Fibroblast of lung (primary cell): ENCODE data around the gene NAT8L. TPM values are rescaled to one million over a fixed set of nuclear protein-coding genes. Genes with fewer than 3 reads are reported as not detected.

Experiments
- DNase-seq, 2 donors: peaks; one replicate each; pipeline versions ENCODE4 v3.0.0 to v3.0.0-alpha.2; 2010; ENCODE audit warnings: low read depth in 2 of 2
- H2AFZ ChIP-seq: 2 replicates; pipeline ENCODE4 v1.5.1; 2012; ENCODE audit warnings: low read length, control low read depth, inconsistent platforms
- H3K27ac ChIP-seq: 2 replicates; pipeline ENCODE4 v1.5.1; 2011; ENCODE audit warnings: low read length, control low read depth; ENCODE audit not compliant: insufficient read depth
- H3K27me3 ChIP-seq: 2 replicates; pipeline ENCODE4 v1.5.1; 2011; ENCODE audit warnings: mild to moderate bottlenecking, low read length; ENCODE audit not compliant: control insufficient read depth, insufficient read depth
- H3K36me3 ChIP-seq: 2 replicates; pipeline ENCODE4 v1.5.1; 2011; ENCODE audit warnings: low read length; ENCODE audit not compliant: control insufficient read depth, insufficient read depth
- H3K4me1 ChIP-seq: 2 replicates; pipeline ENCODE4 v1.5.1; 2011; ENCODE audit warnings: low read length; ENCODE audit not compliant: control insufficient read depth, insufficient read depth; ENCODE audit errors: extremely low read depth
- H3K4me2 ChIP-seq: 2 replicates; pipeline ENCODE4 v1.5.1; 2011; ENCODE audit warnings: low read length, control low read depth; ENCODE audit not compliant: insufficient read depth; ENCODE audit errors: extremely low read depth
- H3K4me3 ChIP-seq, 4 experiments: fragments of 200-600 bp in 1 of 4; sonication (generic) in 1 of 4; replicated peaks in 1 of 4; 2 replicates each; pipeline ENCODE4 v1.5.1; 2011 to 2016; ENCODE audit warnings: low read length in 4 of 4, low read depth in 3 of 4, mild to moderate bottlenecking in 3 of 4, control low read depth in 2 of 4, inconsistent platforms in 1 of 4, mixed read lengths in 1 of 4; ENCODE audit not compliant: insufficient read depth in 1 of 4; ENCODE audit errors: control extremely low read depth in 1 of 4
- H3K79me2 ChIP-seq: 2 replicates; pipeline ENCODE4 v1.5.1; 2012; ENCODE audit warnings: mild to moderate bottlenecking, low read length, inconsistent platforms; ENCODE audit not compliant: control insufficient read depth, insufficient read depth
- H3K9ac ChIP-seq: 2 replicates; pipeline ENCODE4 v1.5.1; 2011; ENCODE audit warnings: mild to moderate bottlenecking, low read length, control low read depth; ENCODE audit not compliant: insufficient read depth
- H3K9me3 ChIP-seq: 2 replicates; pipeline ENCODE4 v1.5.1; 2012; ENCODE audit warnings: low read depth, low read length; ENCODE audit not compliant: control insufficient read depth, insufficient read depth
- H4K20me1 ChIP-seq: 2 replicates; pipeline ENCODE4 v1.5.1; 2011; ENCODE audit warnings: low read length; ENCODE audit not compliant: control insufficient read depth, insufficient read depth; ENCODE audit errors: extremely low read depth
- CTCF ChIP-seq, 2 donors: IDR thresholded peaks in 1 of 2; conservative IDR thresholded peaks in 1 of 2; 1 replicate in 1 of 2; 2 replicates in 1 of 2; pipeline ENCODE4 v1.5.1; 2011 to 2012; ENCODE audit warnings: low read length in 2 of 2, control low read depth in 1 of 2, inconsistent platforms in 1 of 2, low read depth in 1 of 2, mild to moderate bottlenecking in 1 of 2
- EZH2 ChIP-seq: IDR thresholded peaks from 2 replicates; pipeline ENCODE4 v1.5.1; 2012; ENCODE audit warnings: low read length, control low read depth, mild to moderate bottlenecking; ENCODE audit errors: missing control alignments
- polyA plus RNA-seq, 2 donors: library from polyadenylated mRNA; depleted of rRNA in 1 of 2; stranded (reverse) in 1 of 2; unstranded in 1 of 2; fragments of >200 nt; gene quantifications; 2 replicates each; pipeline ENCODE4 v1.2.1, GENCODE V29; 2011 to 2012; ENCODE audit warnings: missing spikeins in 1 of 2
- total RNA-seq: library from RNA; depleted of rRNA; stranded (reverse); fragments of >200 nt; gene quantifications from 2 replicates; pipeline ENCODE4 v1.2.1, GENCODE V29; 2014

NAT8L gene
- total and polyA plus RNA-seq, 2 donors (not counting 1 experiment from before 2014, with no cell fraction given): 0.01 to 0.17 TPM

- H3K4me3 ChIP-seq: peak overlapping the region in 1 of 4 experiments; percentile 17
- DNase-seq: no peak
- no peak overlapping the region for H3K4me2 ChIP-seq
- no peak overlapping the region for H3K9ac ChIP-seq
- H3K36me3 ChIP-seq: no peaks in the 10 kb centered on the region
- H3K9me3 ChIP-seq: no peaks in the 10 kb centered on the region
- H3K79me2 ChIP-seq: no peaks in the 10 kb centered on the region
- TF ChIP-seq CTCF (conservative IDR thresholded peaks at IDR 0.05 in 1 of 2, IDR thresholded peaks at IDR 0.05 in 1 of 2; ENCODE audit: low read depth in 1 of 2, low read length in 2 of 2) (no peak), EZH2 (peak; percentile 77)
- H2AFZ ChIP-seq: no peak overlapping the region
- H3K4me1 ChIP-seq: no peaks in the 10 kb centered on the region
- H3K27me3 ChIP-seq: peaks cover 22% of the 10 kb centered on the region
- no peak overlapping the region for H3K27ac ChIP-seq
- H4K20me1 ChIP-seq: no peaks in the 10 kb centered on the region
Observed at GRCh38 chr4:2058264-2059045, 672 bp upstream of the NAT8L start.

GRCh38 chr4:2059726-2060602 lies 837 bp downstream of the NAT8L start:
- H3K27ac ChIP-seq: no peak overlapping the region
- no peaks in the 10 kb centered on the region for H3K36me3 ChIP-seq
- H3K9ac ChIP-seq: no peak overlapping the region
- H3K4me2 ChIP-seq: no peak overlapping the region
- no peak for DNase-seq
- TF ChIP-seq CTCF (conservative IDR thresholded peaks at IDR 0.05 in 1 of 2, IDR thresholded peaks at IDR 0.05 in 1 of 2; ENCODE audit: low read depth in 1 of 2, low read length in 2 of 2) (no peak), EZH2 (peak; percentile 73)
- H3K27me3 ChIP-seq: peaks cover 22% of the 10 kb centered on the region
- no peak overlapping the region for H2AFZ ChIP-seq
- no peaks in the 10 kb centered on the region for H3K9me3 ChIP-seq
- H3K4me3 ChIP-seq: no peak overlapping the region
- no peaks in the 10 kb centered on the region for H3K79me2 ChIP-seq
- H3K4me1 ChIP-seq: no peaks in the 10 kb centered on the region
- no peaks in the 10 kb centered on the region for H4K20me1 ChIP-seq

GRCh38 chr4:2060611-2061185 lies 1.6 kb downstream of the NAT8L start:
- no peak overlapping the region for H3K4me3 ChIP-seq
- H3K27me3 ChIP-seq: peaks cover 22% of the 10 kb centered on the region
- H3K4me2 ChIP-seq: no peak overlapping the region
- no peaks in the 10 kb centered on the region for H4K20me1 ChIP-seq
- no peak for DNase-seq
- H2AFZ ChIP-seq: no peak overlapping the region
- no peak overlapping the region for H3K9ac ChIP-seq
- H3K27ac ChIP-seq: no peak overlapping the region
- no peaks in the 10 kb centered on the region for H3K9me3 ChIP-seq
- no peaks in the 10 kb centered on the region for H3K79me2 ChIP-seq
- TF ChIP-seq CTCF (conservative IDR thresholded peaks at IDR 0.05 in 1 of 2, IDR thresholded peaks at IDR 0.05 in 1 of 2; ENCODE audit: low read depth in 1 of 2, low read length in 2 of 2): no peak
- TF ChIP-seq EZH2: peak; percentile 72
- H3K36me3 ChIP-seq: no peaks in the 10 kb centered on the region
- H3K4me1 ChIP-seq: no peaks in the 10 kb centered on the region
